HG02759 (cell line): ENCODE results near the gene TRIM24.
"Not testable (repeated sequence)": the region's sequence is repeated elsewhere in the genome, so short reads cannot be mapped to it uniquely, and the experiment has no call there.

ENCODE experiments used
- ATAC-seq: cut with Tn5 transposase; IDR thresholded peaks from one replicate; pipeline ENCODE4 v1.9.1; 2021; ENCODE audit warnings: mild to moderate bottlenecking, moderate library complexity; ENCODE audit not compliant: unreplicated experiment

TRIM24 gene

GRCh38 chr7:138459413-138460175 is 465 bp upstream of the TRIM24 start:
- ATAC-seq, result peak; percentile 81

- ATAC-seq, result peak; percentile 41
These were observed 869 bp downstream of the TRIM24 start for GRCh38 chr7:138460649-138461607.

- ATAC-seq, result not testable (repeated sequence)
These were observed 3.2 kb downstream of the TRIM24 start for GRCh38 chr7:138463291-138463618.

- no peak for ATAC-seq
These were observed 5.0 kb downstream of the TRIM24 start for GRCh38 chr7:138465046-138465445.

DNA sequence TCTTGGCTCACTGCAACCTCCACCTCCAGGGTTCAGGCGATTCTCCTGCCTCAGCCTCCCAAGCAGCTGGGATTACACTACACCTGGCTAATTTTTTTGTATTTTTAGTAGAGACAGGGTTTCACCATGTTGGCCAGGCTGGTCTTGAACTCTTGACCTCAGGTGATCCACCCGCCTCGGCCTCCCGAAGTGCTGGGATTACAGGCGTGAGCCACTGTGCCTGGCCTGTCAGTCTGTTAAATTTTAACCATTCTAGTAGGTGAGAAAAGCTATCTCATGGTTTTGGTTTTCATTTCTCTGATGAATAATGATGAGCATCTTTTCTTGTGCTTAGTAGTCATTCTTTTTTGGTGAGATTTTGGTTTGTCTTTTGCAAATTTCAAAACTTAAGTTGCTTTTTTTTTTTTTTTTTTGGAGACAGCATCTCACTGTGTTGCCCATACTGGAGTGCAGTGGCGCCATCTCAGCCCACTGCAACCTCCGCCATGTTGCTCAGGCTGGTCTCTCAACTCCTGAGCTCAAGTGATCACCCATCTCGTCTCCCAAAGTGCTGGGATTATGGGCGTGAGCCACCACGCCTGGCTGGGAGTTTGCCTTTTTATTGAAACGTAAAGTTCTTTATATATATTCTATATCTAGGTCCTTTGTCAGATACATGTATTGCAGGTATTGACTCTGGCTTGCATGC is 6.2 kb downstream of the TRIM24 start:
- ATAC-seq, result peak; percentile 64

- no peak for ATAC-seq
These were observed 8.4 kb downstream of the TRIM24 start for GRCh38 chr7:138468244-138469123.

GRCh38 chr7:138470391-138471157 is 10.5 kb downstream of the TRIM24 start:
- no peak for ATAC-seq

DNA sequence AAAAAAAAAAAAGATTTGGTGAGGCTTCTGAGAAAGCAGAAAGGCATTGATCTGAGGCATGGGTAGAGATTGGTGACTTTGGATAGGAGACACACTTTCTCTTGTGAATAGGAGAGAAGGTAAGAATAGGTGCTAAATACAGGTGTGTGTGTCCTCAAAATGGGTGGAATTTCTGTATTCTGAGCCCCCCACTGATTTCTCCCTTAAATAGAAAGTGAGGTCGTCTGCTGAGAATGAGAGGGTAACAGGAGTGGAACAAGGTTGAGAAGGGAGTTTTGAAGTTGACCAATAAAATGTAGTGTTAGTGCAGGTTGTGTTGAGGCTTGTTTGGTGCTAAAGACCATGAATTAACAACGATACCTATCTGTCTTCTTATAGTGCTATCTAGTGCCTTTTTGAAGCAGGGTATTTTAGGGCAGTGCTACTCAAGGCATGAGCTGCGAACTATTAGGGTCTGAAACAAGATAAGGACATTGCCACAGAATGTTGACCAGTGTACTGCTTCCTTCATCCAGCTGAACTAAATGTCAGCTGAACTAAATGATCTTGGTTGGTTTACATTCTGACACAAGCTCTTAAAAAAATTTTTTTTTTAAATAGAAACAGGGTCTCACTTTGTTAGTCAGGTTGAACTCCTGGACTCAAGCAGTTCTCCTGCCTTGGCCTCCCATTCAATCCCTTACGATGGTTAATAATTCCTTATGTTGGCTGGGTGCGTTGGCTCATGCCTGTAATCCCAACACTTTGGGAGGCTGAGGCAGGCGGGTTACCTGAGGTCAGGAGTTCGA is 12.4 kb downstream of the TRIM24 start:
- ATAC-seq, result no peak

DNA sequence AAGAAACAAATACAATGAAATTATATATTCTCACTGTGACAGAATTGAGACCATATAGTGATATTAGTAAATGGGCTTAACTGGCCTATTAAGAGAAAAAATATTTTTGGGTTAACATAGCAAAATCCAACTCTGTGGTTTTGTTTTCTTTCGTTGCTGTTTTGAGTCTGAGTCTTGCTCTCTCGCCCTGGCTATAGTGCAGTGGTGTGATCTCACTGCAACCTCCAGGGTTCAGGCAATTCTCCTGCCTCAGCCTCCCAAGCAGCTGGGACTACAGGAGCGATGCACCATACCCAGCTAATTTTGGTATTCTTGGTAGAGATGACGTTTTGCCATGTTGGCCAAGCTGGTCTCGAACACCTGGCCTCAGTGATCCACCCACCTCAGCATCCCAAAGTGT is 15.3 kb downstream of the TRIM24 start:
- ATAC-seq, result no peak

GRCh38 chr7:138477081-138477578 is 17.1 kb downstream of the TRIM24 start:
- ATAC-seq, result no peak

DNA sequence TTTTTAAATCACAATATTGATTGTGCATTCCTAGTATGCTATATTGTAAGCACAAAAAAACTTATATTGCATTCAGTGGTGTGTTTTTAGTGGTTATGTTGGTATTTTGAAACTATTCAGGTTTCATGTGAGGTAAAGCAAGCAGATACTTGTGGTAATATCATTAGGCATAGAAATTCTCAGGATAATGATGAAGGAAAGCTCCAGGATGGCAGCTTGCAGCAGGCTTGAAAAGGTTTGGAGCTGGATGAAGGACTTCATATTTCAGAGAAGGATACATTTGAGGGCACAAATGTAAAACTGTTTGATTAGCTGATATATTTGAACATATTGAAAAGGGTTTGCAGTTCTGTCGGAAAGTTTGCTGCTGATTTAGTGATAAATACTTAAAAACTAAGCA is 17.5 kb downstream of the TRIM24 start:
- no peak for ATAC-seq

DNA sequence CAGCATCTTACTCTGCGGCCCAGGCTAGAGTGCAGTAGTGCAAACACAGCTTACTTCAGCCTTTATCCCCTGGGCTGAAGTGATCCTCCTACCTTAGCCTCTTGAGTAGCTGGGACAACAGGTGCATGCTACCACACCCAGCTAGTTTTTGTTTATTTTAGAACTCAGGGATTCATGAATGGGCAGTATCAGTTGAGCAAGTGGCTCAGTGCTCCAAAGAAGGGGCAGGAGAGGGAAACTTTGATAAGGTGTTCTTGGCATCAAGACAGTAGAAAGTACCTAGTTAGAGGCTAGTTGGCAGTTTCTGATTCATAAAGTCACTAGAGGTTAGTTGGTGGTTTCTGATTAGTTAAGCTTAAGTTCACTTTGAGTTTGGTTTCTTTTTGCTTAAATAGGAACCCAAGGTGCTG is 18.4 kb downstream of the TRIM24 start:
- peak; percentile 82 for ATAC-seq

DNA sequence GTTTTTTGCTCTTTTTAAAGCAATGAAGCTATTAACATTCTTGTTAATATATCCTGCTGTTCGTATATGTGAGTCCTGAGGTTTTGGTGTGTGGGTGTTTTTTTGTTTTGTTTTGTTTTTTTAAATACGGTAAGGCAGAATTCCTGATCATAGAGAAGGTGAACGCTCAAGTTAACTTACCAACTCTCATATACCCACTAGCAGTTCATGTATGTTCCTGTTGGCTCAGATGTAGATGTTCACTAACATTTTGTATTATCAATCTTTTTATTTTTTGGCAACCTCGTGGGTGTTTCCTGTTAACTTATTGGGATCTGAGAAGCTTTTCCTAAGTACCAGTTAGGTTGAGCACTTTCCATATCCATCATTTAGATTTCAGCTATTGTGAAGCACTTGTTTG is 20.5 kb downstream of the TRIM24 start:
- no peak for ATAC-seq

- no peak for ATAC-seq
These were observed 21.7 kb downstream of the TRIM24 start for GRCh38 chr7:138481447-138482380.

DNA sequence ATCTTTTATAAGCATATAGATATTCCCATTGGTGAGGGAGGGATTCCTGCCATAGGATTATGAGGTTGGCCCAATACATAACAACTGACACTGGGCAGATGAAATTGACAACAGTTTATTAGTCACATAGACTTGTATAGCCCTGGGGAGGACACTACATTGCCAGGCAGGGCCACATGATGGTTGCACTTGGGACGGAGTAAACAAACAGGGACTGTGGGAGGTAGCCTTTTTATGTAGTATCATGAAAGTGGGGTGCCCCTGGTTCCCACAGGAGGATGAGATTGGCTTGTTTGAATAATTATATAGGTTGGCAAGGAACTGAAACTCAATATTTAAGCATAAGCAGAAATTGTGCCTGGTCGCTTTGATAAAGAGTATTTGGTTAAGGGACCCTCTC is 23.5 kb downstream of the TRIM24 start:
- no peak for ATAC-seq

GRCh38 chr7:138485508-138485907 is 25.4 kb downstream of the TRIM24 start:
- not testable (repeated sequence) for ATAC-seq

DNA sequence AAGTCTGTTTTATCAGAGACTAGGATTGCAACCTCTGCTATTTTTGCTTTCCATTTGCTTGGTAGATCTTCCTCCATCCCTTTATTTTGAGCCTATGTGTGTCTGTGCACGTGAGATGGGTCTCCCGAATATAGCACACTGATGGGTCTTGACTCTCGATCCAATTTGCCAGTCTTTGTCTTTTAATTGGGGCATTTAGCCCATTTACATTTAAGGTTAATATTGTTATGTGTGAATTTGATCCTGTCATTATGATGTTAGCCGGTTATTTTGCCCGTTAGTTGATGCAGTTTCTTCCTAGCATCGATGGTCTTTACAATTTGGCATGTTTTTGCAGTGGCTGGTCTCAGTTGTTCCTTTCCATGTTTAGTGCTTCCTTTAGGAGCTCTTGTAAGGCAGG is 29.1 kb downstream of the TRIM24 start:
- not testable (repeated sequence) for ATAC-seq
